Psoas muscle (tissue), 8 donors: ENCODE measurements around the gene LOXL1. TPM values are rescaled to one million over a fixed set of nuclear protein-coding genes. Genes with fewer than 3 reads are reported as not detected.
A peak's percentile ranks its signal among the peaks of the same experiment; 100 is the strongest.
"Not testable (repeated sequence)": the region's sequence is repeated elsewhere in the genome, so short reads cannot be mapped to it uniquely, and the experiment has no call there.

Experiments
- ATAC-seq, 4 donors: fragments of 200-7000 bp; cut with Tn5 transposase; one replicate each; pipeline ENCODE4 v1.9.1; 2020; ENCODE audit warnings: moderate library complexity in 3 of 4, mild to moderate bottlenecking in 2 of 4
- DNase-seq, 2 donors: peaks; one replicate each; pipeline ENCODE4 v3.0.0-alpha.2; 2020
- H3K27ac ChIP-seq: fragments of 200-600 bp; one replicate; pipeline ENCODE4 v1.8.0; 2022
- H3K27me3 ChIP-seq, 3 donors: fragments of 200-600 bp in 1 of 3; one replicate each; pipeline versions ENCODE4 v1.6.1 to v1.8.0; 2013 to 2022; ENCODE audit warnings: low read length in 2 of 3, mild to moderate bottlenecking in 2 of 3, moderate library complexity in 1 of 3; ENCODE audit not compliant: insufficient read depth in 3 of 3
- H3K36me3 ChIP-seq, 2 donors: fragments of 200-600 bp in 1 of 2; one replicate each; pipeline versions ENCODE4 v1.6.1 to v1.8.0; 2013 to 2022; ENCODE audit warnings: low read depth in 1 of 2, mild to moderate bottlenecking in 1 of 2, moderate library complexity in 1 of 2; ENCODE audit not compliant: insufficient read depth in 1 of 2
- H3K4me1 ChIP-seq: fragments of 200-600 bp; one replicate; pipeline ENCODE4 v1.8.0; 2022
- H3K4me3 ChIP-seq: fragments of 200-600 bp; one replicate; pipeline ENCODE4 v1.8.0; 2022; ENCODE audit warnings: mild to moderate bottlenecking
- H3K9me3 ChIP-seq: fragments of 200-600 bp; one replicate; pipeline ENCODE4 v1.8.0; 2022
- CTCF ChIP-seq: fragments of 200-600 bp; IDR thresholded peaks from one replicate; pipeline ENCODE4 v1.8.0; 2022; ENCODE audit warnings: antibody characterized with exemption
- WGBS, 3 donors: extraction: QIAGEN DNeasy Blood & Tissue Kit; methylation state at CpG; one replicate each; pipeline versions ENCODE4 v1.1.6 to v1.1.7; 2013; 5-methylcytosine and 5-hydroxymethylcytosine counted together
- intact Hi-C, 2 donors: fragments of 100-400 bp; cut with DNase I; formaldehyde crosslinking; loops; one replicate each; pipeline versions ENCODE4 v1.11.0 to v1.14.2; 2022
- polyA plus RNA-seq, 3 donors: library from polyadenylated mRNA; stranded (reverse); fragments of 200-250 nt; gene quantifications; one replicate each; pipeline ENCODE4 v1.2.3, GENCODE V29; 2013
- total RNA-seq, 4 donors: library from RNA; stranded (reverse); fragmentation: NEBNext Ultra II Directional in 2 of 4; extraction: Animal tissue kit (Norgen Biotek cat#: 25700) in 2 of 4; gene quantifications; one replicate each; pipeline versions ENCODE4 v1.2.1 to v1.2.4, GENCODE V29; 2021 to 2023
- donor health status: healthy with polysubstance abuse.
- donor health status: DM: no; HTN: no; CAD: no; lungs with moderate emphysema.
- donor health status: Bipolar disorder and iron deficiency.
- donor health status: healthy.
- donor health status: DM: yes; HTN: yes; CAD: no.
- donor health status: DM: no; HTN: no; CAD: no.
- donor health status: DM: no; HTN: no; CAD: no.
- donor health status: DM: yes; HTN: yes; CAD: no.

The LOXL1 gene
- total and polyA plus RNA-seq, 7 donors, result 1.6 to 8.7 (median 5.1) TPM

GRCh38 chr15:73969151-73969759, 43.0 kb downstream of the LOXL1 start:
- no peak for TF ChIP-seq CTCF
- 79 to 84% (median 81%) methylated on average over 6 of the region's 6 CpGs for WGBS, 3 donors
- intact Hi-C loops, result loop anchor here in 1 of 2 donors (5.0 kb wide), 2 partner anchors 68 to 343 kb away; no protein-coding TSS in a partner anchor

GRCh38 chr15:73972984-73973682, 46.9 kb downstream of the LOXL1 start:
- peak; percentile 90 to 98 (median 94) for ATAC-seq
- H3K27ac ChIP-seq, result no peak overlapping the region
- no peaks in the 10 kb centered on the region for H3K9me3 ChIP-seq
- no peaks in the 10 kb centered on the region for H3K27me3 ChIP-seq
- peak; percentile 86 to 90 for DNase-seq
- intact Hi-C loops, result loop anchor here (2.0 to 10.0 kb wide), 3 partner anchors 64 to 352 kb away; no protein-coding TSS in a partner anchor
- WGBS, 3 donors, result 26 to 31% (median 30%) methylated on average over 26 of the region's 26 CpGs
- H3K4me1 ChIP-seq, result no peaks in the 10 kb centered on the region
- H3K36me3 ChIP-seq, result no peaks in the 10 kb centered on the region
- TF ChIP-seq CTCF, result peak; percentile 77
- peak overlapping the region; percentile 32 for H3K4me3 ChIP-seq

More at GRCh38 chr15:73969151-73969759, 43.0 kb downstream of the LOXL1 start:
- Histone ChIP-seq H3K27ac (no peak overlapping the region), H3K9me3 (no peaks in the 10 kb centered on the region), H3K4me1 (no peaks in the 10 kb centered on the region), H3K27me3 (no peaks in the 10 kb centered on the region), H3K4me3 (no peak overlapping the region), H3K36me3 (no peaks in the 10 kb centered on the region)
- DNase-seq, result no peak
- ATAC-seq, result no peak

GRCh38 chr15:73973683-73974200, 47.5 kb downstream of the LOXL1 start:
- not testable (repeated sequence) for H3K9me3 ChIP-seq, H3K27ac ChIP-seq, H3K36me3 ChIP-seq, H3K4me1 ChIP-seq, H3K27me3 ChIP-seq, DNase-seq
- ATAC-seq, result peak in 1 of 4 donors; percentile 9
- H3K4me3 ChIP-seq, result peak overlapping the region; percentile 32
- intact Hi-C loops, result loop anchor here (2.0 to 10.0 kb wide), 3 partner anchors 63 to 351 kb away; no protein-coding TSS in a partner anchor
- 81 to 87% (median 84%) methylated on average over 21 to 39 of the region's 39 CpGs for WGBS, 3 donors

DNA sequence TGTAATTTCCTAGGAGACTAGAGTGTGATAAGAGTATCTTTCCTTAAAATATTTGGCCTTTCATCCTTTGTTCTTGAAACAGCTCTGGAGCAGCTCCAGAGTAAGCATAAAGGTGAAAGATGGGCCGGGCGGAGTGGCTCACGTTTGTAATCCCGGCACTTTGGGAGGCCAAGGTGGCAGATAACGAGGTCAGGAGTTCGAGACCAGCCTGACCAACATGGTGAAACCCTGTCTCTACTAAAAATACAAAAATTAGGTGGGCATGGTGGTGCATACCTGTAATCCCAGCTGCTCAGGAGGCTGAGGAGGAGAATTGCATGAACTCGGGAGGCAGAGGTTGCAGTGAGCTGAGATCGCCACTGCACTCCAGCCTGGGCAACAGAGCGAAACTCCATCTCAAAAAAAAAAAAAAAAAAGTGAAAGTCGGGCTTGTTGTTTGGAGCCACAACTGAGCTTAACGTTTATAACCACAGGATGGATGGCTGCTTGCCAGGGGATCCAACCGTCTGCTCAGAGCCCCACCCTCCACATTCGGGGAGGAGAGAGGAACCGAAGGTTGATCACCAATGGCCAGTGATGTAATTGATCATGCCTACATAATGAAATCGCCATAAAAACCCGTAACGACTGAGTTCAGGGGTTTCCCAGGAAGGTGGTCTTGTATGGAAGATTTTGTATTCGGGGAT, 49.3 kb downstream of the LOXL1 start:
- H3K4me1 ChIP-seq, H3K27me3 ChIP-seq, DNase-seq, H3K36me3 ChIP-seq, ATAC-seq, H3K27ac ChIP-seq, H3K9me3 ChIP-seq, H3K4me3 ChIP-seq: not testable (repeated sequence)
- 54 to 57% (median 57%) methylated on average over 18 of the region's 18 CpGs for WGBS, 3 donors
- intact Hi-C loops, result loop anchor here in 1 of 2 donors (10.0 kb wide), 1 partner anchor 349 kb away; no protein-coding TSS in a partner anchor

DNA sequence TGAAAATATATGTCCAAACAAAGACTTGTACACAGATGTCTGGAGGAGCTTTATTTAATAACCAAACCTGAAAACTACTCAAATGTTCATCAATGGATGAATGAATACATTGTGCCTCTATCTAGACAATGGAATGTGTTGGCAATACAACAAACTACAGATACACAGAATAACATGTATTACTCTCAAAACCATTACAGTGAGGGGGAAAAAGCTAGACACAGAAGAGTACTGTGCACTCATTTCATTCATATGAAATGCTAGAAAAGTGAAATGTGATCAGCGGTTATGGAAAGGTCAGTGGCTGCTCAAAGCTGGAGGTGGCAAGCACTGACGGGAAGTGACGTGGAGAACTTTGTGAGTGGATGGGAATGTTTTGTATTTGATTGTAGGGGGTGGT, 52.6 kb downstream of the LOXL1 start:
- intact Hi-C loops, result loop anchor here in 1 of 2 donors (10.0 kb wide), 1 partner anchor 346 kb away; no protein-coding TSS in a partner anchor
- no peak for DNase-seq
- no peak overlapping the region for H3K4me3 ChIP-seq
- no peaks in the 10 kb centered on the region for H3K27me3 ChIP-seq
- peaks cover 31% of the 10 kb centered on the region for H3K4me1 ChIP-seq
- TF ChIP-seq CTCF, result no peak
- H3K36me3 ChIP-seq, result peaks cover 0 to 5% of the 10 kb centered on the region in 2 donors
- H3K9me3 ChIP-seq, result no peaks in the 10 kb centered on the region
- no peak for ATAC-seq
- 45 to 75% (median 64%) methylated on average over 3 of the region's 3 CpGs for WGBS, 3 donors
- no peak overlapping the region for H3K27ac ChIP-seq
